GM18519 (cell line): ENCODE results near the gene LYL1.

Experiments used
- ATAC-seq: cut with Tn5 transposase; IDR thresholded peaks from one replicate; pipeline ENCODE4 v1.9.1; 2021; ENCODE audit warnings: mild to moderate bottlenecking, moderate library complexity; ENCODE audit not compliant: unreplicated experiment, low FRiP score

Gene LYL1

GRCh38 chr19:13060964-13061927, 41.4 kb downstream of the LYL1 start:
- no peak for ATAC-seq

GRCh38 chr19:13060233-13060963, 42.3 kb downstream of the LYL1 start:
- no peak for ATAC-seq

- ATAC-seq, result no peak
These were observed 43.6 kb downstream of the LYL1 start for GRCh38 chr19:13058951-13059660.

- no peak for ATAC-seq
These were observed 44.9 kb downstream of the LYL1 start for GRCh38 chr19:13057744-13058143.

GRCh38 chr19:13057147-13057572, 45.5 kb downstream of the LYL1 start:
- ATAC-seq, result no peak

- ATAC-seq, result no peak
These were observed 46.5 kb downstream of the LYL1 start for GRCh38 chr19:13056052-13056660.

- ATAC-seq, result no peak
These were observed 47.2 kb downstream of the LYL1 start for GRCh38 chr19:13055213-13056051.

- no peak for ATAC-seq
These were observed 47.9 kb downstream of the LYL1 start for GRCh38 chr19:13054626-13055212.

GRCh38 chr19:13053761-13054625, 48.7 kb downstream of the LYL1 start:
- ATAC-seq, result no peak

GRCh38 chr19:13053238-13053637, 49.4 kb downstream of the LYL1 start:
- ATAC-seq, result no peak

GRCh38 chr19:13052447-13053175, 50.0 kb downstream of the LYL1 start:
- ATAC-seq, result no peak

- ATAC-seq, result no peak
These were observed 51.0 kb downstream of the LYL1 start for GRCh38 chr19:13051557-13052165.

GRCh38 chr19:13050274-13050673, 52.4 kb downstream of the LYL1 start:
- ATAC-seq, result no peak
